ENCODE measurements around the gene EIF4B. TPM values are rescaled to one million over a fixed set of nuclear protein-coding genes. Genes with fewer than 3 reads are reported as not detected.

Gene EIF4B
- total and polyA plus RNA-seq, 4 donors = 81.9 to 684 (median 220) TPM

GRCh38 chr12:52993558-52993869 lies 12.7 kb upstream of the EIF4B start:
- DNase-seq = no peak
- Histone ChIP-seq H3K27me3 (ENCODE audit: control insufficient read depth in 3 of 3, insufficient read depth in 3 of 3, low read length in 2 of 3) (no peaks in the 10 kb centered on the region), H3K9me3 (ENCODE audit: control insufficient read depth in 4 of 4, insufficient read depth in 3 of 4, low read length in 3 of 4) (no peaks in the 10 kb centered on the region), H3K27ac (ENCODE audit: low read depth in 1 of 2, low read length in 1 of 2) (no peak overlapping the region), H3K9ac (ENCODE audit: insufficient read depth in 1 of 2, low read length in 2 of 2) (no peak overlapping the region), H3K4me3 (no peak overlapping the region), H3K36me3 (ENCODE audit: control insufficient read depth in 4 of 4, insufficient read depth in 4 of 4, low read length in 4 of 4) (peaks cover 0 to 1% (median 0%) of the 10 kb centered on the region in 4 donors), H3K4me1 (ENCODE audit: control insufficient read depth in 5 of 5, insufficient read depth in 5 of 5, low read length in 5 of 5) (no peaks in the 10 kb centered on the region)
- ATAC-seq (ENCODE audit: insufficient read depth, low FRiP score) = no peak
- no peak for TF ChIP-seq CTCF (IDR thresholded peaks at IDR 0.05; ENCODE audit: control extremely low read depth, extremely low read depth)

GRCh38 chr12:53004178-53004577 lies 2.1 kb upstream of the EIF4B start:
- 66 to 81% methylated on average over 5 of the region's 5 CpGs for WGBS, 2 donors
- no peaks in the 10 kb centered on the region for H3K27me3 ChIP-seq (ENCODE audit: control insufficient read depth in 3 of 3, insufficient read depth in 3 of 3, low read length in 2 of 3)
- no peaks in the 10 kb centered on the region for H3K36me3 ChIP-seq (ENCODE audit: control insufficient read depth in 4 of 4, insufficient read depth in 4 of 4, low read length in 4 of 4)
- TF ChIP-seq CTCF (IDR thresholded peaks at IDR 0.05; ENCODE audit: control extremely low read depth, extremely low read depth) = no peak
- H3K9ac ChIP-seq (ENCODE audit: insufficient read depth in 1 of 2, low read length in 2 of 2) = no peak overlapping the region
- H3K4me1 ChIP-seq (ENCODE audit: control insufficient read depth in 5 of 5, insufficient read depth in 5 of 5, low read length in 5 of 5) = peaks cover 6 to 25% (median 15%) of the 10 kb centered on the region in 5 donors
- H3K9me3 ChIP-seq (ENCODE audit: control insufficient read depth in 4 of 4, insufficient read depth in 3 of 4, low read length in 3 of 4) = no peaks in the 10 kb centered on the region
- H3K4me3 ChIP-seq = no peak overlapping the region
- no peak overlapping the region for H3K27ac ChIP-seq (ENCODE audit: low read depth in 1 of 2, low read length in 1 of 2)
- no peak for DNase-seq
- ATAC-seq (ENCODE audit: insufficient read depth, low FRiP score) = no peak

GRCh38 chr12:53004582-53004981 lies 1.7 kb upstream of the EIF4B start:
- 77 to 89% methylated on average over 2 of the region's 2 CpGs for WGBS, 2 donors
- H3K4me1 ChIP-seq (ENCODE audit: control insufficient read depth in 5 of 5, insufficient read depth in 5 of 5, low read length in 5 of 5) = peaks cover 6 to 25% (median 15%) of the 10 kb centered on the region in 5 donors

More at GRCh38 chr12:53004582-53004981, 1.7 kb upstream of the EIF4B start:
- Histone ChIP-seq H3K27me3 (ENCODE audit: control insufficient read depth in 3 of 3, insufficient read depth in 3 of 3, low read length in 2 of 3) (no peaks in the 10 kb centered on the region), H3K9me3 (ENCODE audit: control insufficient read depth in 4 of 4, insufficient read depth in 3 of 4, low read length in 3 of 4) (no peaks in the 10 kb centered on the region), H3K4me3 (no peak overlapping the region), H3K36me3 (ENCODE audit: control insufficient read depth in 4 of 4, insufficient read depth in 4 of 4, low read length in 4 of 4) (no peaks in the 10 kb centered on the region), H3K27ac (ENCODE audit: low read depth in 1 of 2, low read length in 1 of 2) (no peak overlapping the region), H3K9ac (ENCODE audit: insufficient read depth in 1 of 2, low read length in 2 of 2) (no peak overlapping the region)
- peak in 1 of 3 donors; percentile 27 for DNase-seq
- no peak for TF ChIP-seq CTCF (IDR thresholded peaks at IDR 0.05; ENCODE audit: control extremely low read depth, extremely low read depth)
- no peak for ATAC-seq (ENCODE audit: insufficient read depth, low FRiP score)

All from lung (tissue), 12 donors.